Measurements from ENCODE around the gene NCOR2.

NCOR2 gene

DNA sequence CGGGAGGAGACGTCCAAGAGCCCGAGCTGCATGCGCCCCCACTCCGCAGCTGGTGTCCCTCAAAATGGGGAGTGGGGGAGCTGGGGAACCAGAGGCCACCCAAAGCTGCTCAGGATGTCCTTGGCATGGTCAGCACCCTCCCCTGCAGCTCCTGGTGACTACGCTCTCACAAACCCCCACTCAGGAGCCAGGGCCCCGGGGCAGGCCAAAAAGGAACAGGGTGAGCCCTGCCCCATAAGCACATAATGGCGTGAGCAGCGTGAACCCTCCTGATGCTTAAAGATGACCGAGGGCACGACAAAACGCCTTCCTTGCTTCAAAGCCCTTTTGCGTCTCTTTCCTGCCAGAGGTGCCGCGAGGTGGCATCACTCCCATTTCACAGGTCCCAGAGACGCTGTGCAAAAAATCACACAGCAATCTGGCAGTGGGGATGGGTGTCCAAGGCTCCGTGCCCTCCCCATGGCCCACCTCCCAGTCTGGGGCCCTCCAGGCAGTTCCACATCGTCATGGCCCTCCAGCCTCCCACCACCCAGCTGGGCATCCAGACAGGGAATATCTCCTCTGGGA lies 13.5 kb downstream of the NCOR2 start:
- Histone ChIP-seq H3K36me3 (ENCODE audit: control insufficient read depth, low read depth, low read length) (no peaks in the 10 kb centered on the region), H3K4me3 (ENCODE audit: low read length) (no peak overlapping the region), H3K9ac (ENCODE audit: low read length) (no peak overlapping the region), H3K9me3 (ENCODE audit: control insufficient read depth, low read depth, low read length) (no peaks in the 10 kb centered on the region), H3K4me1 (ENCODE audit: control insufficient read depth, low read depth, low read length) (peaks cover 29% of the 10 kb centered on the region), H3K27ac (ENCODE audit: low read length) (no peak overlapping the region), H3K27me3 (ENCODE audit: control insufficient read depth, insufficient read depth, low read length) (no peaks in the 10 kb centered on the region)

DNA sequence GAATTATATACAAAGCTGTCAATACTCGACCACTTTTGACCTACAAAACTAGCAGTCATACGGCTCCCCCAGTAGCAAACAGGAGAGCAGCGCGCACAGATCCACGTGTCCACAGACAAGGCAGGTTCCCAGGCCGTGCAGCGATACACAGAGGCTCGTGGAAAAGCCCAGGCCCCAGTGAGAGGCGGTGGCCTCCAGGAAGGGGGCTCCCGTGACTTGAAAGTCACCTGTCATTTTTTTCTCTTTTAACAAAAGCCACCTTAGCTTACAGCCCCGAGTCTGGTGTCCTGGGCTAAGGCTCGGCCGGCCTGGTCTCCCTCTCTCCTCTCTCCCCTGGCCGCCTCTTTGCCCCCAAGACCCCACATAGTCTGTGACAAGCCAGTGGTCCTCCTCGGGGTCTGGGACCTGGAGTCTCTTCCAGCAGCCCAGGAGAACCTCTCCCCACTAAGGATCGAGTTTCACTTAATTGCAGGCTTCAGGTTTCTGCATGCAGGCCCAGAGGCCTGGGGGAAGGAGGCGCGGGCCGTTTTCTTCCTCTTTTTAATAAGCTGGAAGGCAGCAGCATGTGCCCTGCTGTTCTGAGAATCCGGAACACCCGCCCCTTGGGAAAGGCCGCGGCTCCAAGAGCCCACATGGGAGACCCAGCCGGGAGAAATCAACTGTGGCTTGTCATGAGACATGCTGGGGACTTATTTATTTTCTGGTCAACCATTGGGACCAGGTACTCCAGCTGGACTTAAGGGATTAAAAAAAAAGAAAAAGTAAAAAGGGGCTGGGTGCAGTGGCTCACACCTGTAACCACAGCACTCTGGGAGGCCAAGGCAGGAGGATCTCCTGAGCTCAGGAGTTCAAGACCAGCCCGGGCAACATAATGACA lies 15.9 kb downstream of the NCOR2 start:
- no peak overlapping the region for H3K9ac ChIP-seq (ENCODE audit: low read length)
- H3K36me3 ChIP-seq (ENCODE audit: control insufficient read depth, low read depth, low read length), result peaks cover 4% of the 10 kb centered on the region
- no peaks in the 10 kb centered on the region for H3K9me3 ChIP-seq (ENCODE audit: control insufficient read depth, low read depth, low read length)
- H3K4me3 ChIP-seq (ENCODE audit: low read length), result no peak overlapping the region
- no peaks in the 10 kb centered on the region for H3K27me3 ChIP-seq (ENCODE audit: control insufficient read depth, insufficient read depth, low read length)
- H3K27ac ChIP-seq (ENCODE audit: low read length), result no peak overlapping the region
- H3K4me1 ChIP-seq (ENCODE audit: control insufficient read depth, low read depth, low read length), result peaks cover 22% of the 10 kb centered on the region

GRCh38 chr12:124550123-124551089 lies 17.0 kb downstream of the NCOR2 start:
- Histone ChIP-seq H3K4me1 (ENCODE audit: control insufficient read depth, low read depth, low read length) (peaks cover 22% of the 10 kb centered on the region), H3K4me3 (ENCODE audit: low read length) (no peak overlapping the region), H3K9ac (ENCODE audit: low read length) (no peak overlapping the region), H3K36me3 (ENCODE audit: control insufficient read depth, low read depth, low read length) (peaks cover 4% of the 10 kb centered on the region), H3K9me3 (ENCODE audit: control insufficient read depth, low read depth, low read length) (no peaks in the 10 kb centered on the region), H3K27me3 (ENCODE audit: control insufficient read depth, insufficient read depth, low read length) (no peaks in the 10 kb centered on the region), H3K27ac (ENCODE audit: low read length) (no peak overlapping the region)

- peaks cover 26% of the 10 kb centered on the region for H3K4me1 ChIP-seq (ENCODE audit: control insufficient read depth, low read depth, low read length)
These were observed 17.8 kb downstream of the NCOR2 start for GRCh38 chr12:124549629-124550028.

DNA sequence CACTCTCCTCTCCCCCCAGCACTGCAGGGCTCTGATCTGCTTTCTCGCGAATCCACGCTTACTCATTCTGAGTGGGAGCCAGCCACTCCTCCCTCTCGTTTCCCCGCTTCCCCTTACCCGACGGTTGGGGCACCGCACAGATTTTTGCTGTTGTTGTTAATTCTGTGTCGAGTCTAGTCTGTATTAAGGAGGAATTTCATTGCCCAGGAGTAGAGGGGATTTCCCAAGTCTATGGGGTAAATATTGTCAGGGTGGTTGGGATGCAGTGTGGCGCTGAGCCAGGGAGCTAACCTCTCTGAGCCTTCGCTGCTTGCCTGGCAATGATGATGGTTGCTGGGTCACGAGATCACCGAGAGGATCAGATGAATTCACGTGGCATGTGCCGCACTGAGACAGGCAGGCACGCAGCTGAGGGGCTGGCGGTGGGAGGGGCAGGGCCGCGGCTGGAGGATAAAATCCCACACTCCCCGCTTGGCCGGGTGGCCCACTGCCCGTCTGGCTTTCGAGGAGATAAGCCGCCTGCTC lies 18.5 kb downstream of the NCOR2 start:
- Histone ChIP-seq H3K4me3 (ENCODE audit: low read length) (no peak overlapping the region), H3K27me3 (ENCODE audit: control insufficient read depth, insufficient read depth, low read length) (no peaks in the 10 kb centered on the region), H3K9me3 (ENCODE audit: control insufficient read depth, low read depth, low read length) (no peaks in the 10 kb centered on the region), H3K36me3 (ENCODE audit: control insufficient read depth, low read depth, low read length) (peaks cover 4% of the 10 kb centered on the region), H3K9ac (ENCODE audit: low read length) (no peak overlapping the region), H3K4me1 (ENCODE audit: control insufficient read depth, low read depth, low read length) (peaks cover 33% of the 10 kb centered on the region), H3K27ac (ENCODE audit: low read length) (no peak overlapping the region)

More at GRCh38 chr12:124549629-124550028, 17.8 kb downstream of the NCOR2 start:
- peaks cover 4% of the 10 kb centered on the region for H3K36me3 ChIP-seq (ENCODE audit: control insufficient read depth, low read depth, low read length)
- H3K27me3 ChIP-seq (ENCODE audit: control insufficient read depth, insufficient read depth, low read length), result no peaks in the 10 kb centered on the region
- H3K9ac ChIP-seq (ENCODE audit: low read length), result no peak overlapping the region
- no peak overlapping the region for H3K27ac ChIP-seq (ENCODE audit: low read length)
- H3K4me3 ChIP-seq (ENCODE audit: low read length), result no peak overlapping the region
- H3K9me3 ChIP-seq (ENCODE audit: control insufficient read depth, low read depth, low read length), result no peaks in the 10 kb centered on the region

DNA sequence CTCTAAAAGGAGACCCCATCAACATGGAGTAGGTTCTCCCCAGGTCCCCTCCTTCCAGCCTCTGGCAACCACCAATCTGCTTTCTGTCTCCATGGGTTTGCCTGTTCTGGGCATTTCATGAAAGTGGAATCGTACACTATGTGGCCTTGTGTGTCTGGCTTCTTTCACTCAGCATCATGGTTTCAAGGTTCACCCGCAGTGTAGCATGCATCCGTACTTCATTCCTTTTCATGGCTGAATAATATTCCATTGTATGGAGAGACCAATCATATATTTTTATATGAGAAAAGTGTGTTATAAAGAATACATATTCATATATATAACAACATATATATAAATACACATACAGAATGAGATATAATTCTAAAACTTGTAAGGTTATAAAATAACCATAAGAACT lies 19.8 kb downstream of the NCOR2 start:
- peaks cover 4% of the 10 kb centered on the region for H3K36me3 ChIP-seq (ENCODE audit: control insufficient read depth, low read depth, low read length)
- no peak overlapping the region for H3K4me3 ChIP-seq (ENCODE audit: low read length)
- no peak overlapping the region for H3K9ac ChIP-seq (ENCODE audit: low read length)
- peaks cover 43% of the 10 kb centered on the region for H3K4me1 ChIP-seq (ENCODE audit: control insufficient read depth, low read depth, low read length)
- H3K27me3 ChIP-seq (ENCODE audit: control insufficient read depth, insufficient read depth, low read length), result no peaks in the 10 kb centered on the region
- no peaks in the 10 kb centered on the region for H3K9me3 ChIP-seq (ENCODE audit: control insufficient read depth, low read depth, low read length)
- no peak overlapping the region for H3K27ac ChIP-seq (ENCODE audit: low read length)

DNA sequence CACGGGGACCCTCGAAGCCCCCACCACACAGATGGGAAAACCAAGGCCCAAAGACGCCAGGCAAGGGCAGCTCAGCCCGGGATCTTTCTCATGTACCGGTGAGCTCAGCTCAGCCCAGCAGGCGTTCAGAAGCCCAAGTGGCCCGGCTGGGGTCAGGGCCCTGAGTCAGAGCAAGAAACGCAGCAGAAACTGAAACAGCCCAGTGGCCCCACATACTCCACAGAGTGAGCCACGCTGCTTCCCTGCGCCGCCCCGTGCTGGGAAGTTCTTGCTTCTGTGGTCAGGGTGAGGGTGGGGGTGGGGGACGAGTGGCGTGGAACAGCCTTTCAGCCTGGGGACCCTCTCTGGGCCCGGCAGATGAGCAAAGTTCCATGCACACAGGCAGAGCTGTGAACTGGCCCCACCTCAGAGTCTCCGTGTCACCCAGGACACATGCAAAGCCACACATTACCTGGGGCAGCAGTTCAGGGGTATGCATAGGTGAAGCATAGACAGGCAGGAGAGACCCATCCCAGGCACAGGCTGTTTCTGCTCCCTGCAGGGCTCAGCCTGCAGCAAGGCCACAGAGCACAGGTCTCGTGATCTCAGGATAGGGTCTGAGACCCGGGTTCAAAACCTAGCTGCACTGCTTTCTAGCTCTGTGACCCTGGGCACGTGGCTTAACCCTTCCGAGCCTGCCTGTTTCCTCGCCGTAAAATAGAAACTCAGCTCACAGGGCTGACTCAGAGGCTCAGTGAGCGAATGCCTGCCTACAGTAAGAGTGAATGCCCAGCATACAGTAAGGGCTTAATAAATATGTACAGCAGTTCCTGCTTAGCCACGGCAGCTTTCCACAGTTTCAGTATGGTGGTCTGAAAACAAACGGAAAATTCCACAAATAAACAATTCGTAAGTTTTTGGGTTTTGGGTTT lies 21.6 kb downstream of the NCOR2 start:
- no peak overlapping the region for H3K4me3 ChIP-seq (ENCODE audit: low read length)
- no peaks in the 10 kb centered on the region for H3K9me3 ChIP-seq (ENCODE audit: control insufficient read depth, low read depth, low read length)
- H3K27ac ChIP-seq (ENCODE audit: low read length), result no peak overlapping the region
- no peaks in the 10 kb centered on the region for H3K27me3 ChIP-seq (ENCODE audit: control insufficient read depth, insufficient read depth, low read length)
- H3K36me3 ChIP-seq (ENCODE audit: control insufficient read depth, low read depth, low read length), result peaks cover 4% of the 10 kb centered on the region
- H3K4me1 ChIP-seq (ENCODE audit: control insufficient read depth, low read depth, low read length), result peaks cover 30% of the 10 kb centered on the region
- H3K9ac ChIP-seq (ENCODE audit: low read length), result no peak overlapping the region

GRCh38 chr12:124544983-124545382 lies 22.4 kb downstream of the NCOR2 start:
- H3K36me3 ChIP-seq (ENCODE audit: control insufficient read depth, low read depth, low read length), result peaks cover 4% of the 10 kb centered on the region
- no peaks in the 10 kb centered on the region for H3K27me3 ChIP-seq (ENCODE audit: control insufficient read depth, insufficient read depth, low read length)
- peaks cover 26% of the 10 kb centered on the region for H3K4me1 ChIP-seq (ENCODE audit: control insufficient read depth, low read depth, low read length)
- H3K27ac ChIP-seq (ENCODE audit: low read length), result no peak overlapping the region
- no peak overlapping the region for H3K4me3 ChIP-seq (ENCODE audit: low read length)
- no peak overlapping the region for H3K9ac ChIP-seq (ENCODE audit: low read length)
- H3K9me3 ChIP-seq (ENCODE audit: control insufficient read depth, low read depth, low read length), result no peaks in the 10 kb centered on the region

DNA sequence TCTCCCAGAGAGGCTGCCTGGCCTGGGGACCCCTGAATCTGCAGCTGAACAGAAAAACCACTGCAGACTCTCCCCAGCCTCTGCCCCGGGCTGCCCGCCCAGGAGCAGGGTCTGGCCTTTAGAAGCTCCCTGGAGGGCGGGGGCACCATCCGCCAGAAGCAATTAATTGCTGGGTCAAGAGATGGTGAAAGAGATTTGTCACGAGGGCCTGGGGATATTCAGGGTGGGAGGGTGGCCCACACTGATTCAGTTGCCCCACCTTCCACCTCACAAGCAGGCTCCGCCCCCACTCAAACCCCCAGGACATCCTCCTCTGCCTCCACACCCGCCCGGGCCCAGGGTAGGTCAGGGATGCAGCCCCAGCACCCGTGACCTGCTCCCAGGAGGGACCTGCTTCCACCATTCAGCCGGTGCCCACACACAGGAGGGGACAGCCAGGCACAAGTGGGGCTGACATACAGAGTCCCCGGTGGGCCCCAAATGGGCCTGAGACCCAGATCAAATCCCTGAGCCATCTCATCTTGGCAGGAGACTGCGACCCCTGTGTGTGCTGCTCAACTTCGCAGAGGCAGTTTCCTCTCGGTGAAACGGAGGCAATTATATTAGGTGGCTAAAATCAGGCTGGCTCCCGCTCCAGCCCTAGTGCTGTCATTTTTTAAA lies 23.0 kb downstream of the NCOR2 start:
- peaks cover 24% of the 10 kb centered on the region for H3K4me1 ChIP-seq (ENCODE audit: control insufficient read depth, low read depth, low read length)
- no peaks in the 10 kb centered on the region for H3K9me3 ChIP-seq (ENCODE audit: control insufficient read depth, low read depth, low read length)
- H3K36me3 ChIP-seq (ENCODE audit: control insufficient read depth, low read depth, low read length), result peaks cover 4% of the 10 kb centered on the region
- H3K27ac ChIP-seq (ENCODE audit: low read length), result no peak overlapping the region
- H3K9ac ChIP-seq (ENCODE audit: low read length), result no peak overlapping the region
- no peaks in the 10 kb centered on the region for H3K27me3 ChIP-seq (ENCODE audit: control insufficient read depth, insufficient read depth, low read length)
- H3K4me3 ChIP-seq (ENCODE audit: low read length), result no peak overlapping the region

- H3K27me3 ChIP-seq (ENCODE audit: control insufficient read depth, insufficient read depth, low read length), result no peaks in the 10 kb centered on the region
- no peak overlapping the region for H3K27ac ChIP-seq (ENCODE audit: low read length)
- H3K9me3 ChIP-seq (ENCODE audit: control insufficient read depth, low read depth, low read length), result no peaks in the 10 kb centered on the region
- H3K36me3 ChIP-seq (ENCODE audit: control insufficient read depth, low read depth, low read length), result peaks cover 4% of the 10 kb centered on the region
- peaks cover 24% of the 10 kb centered on the region for H3K4me1 ChIP-seq (ENCODE audit: control insufficient read depth, low read depth, low read length)
- H3K9ac ChIP-seq (ENCODE audit: low read length), result no peak overlapping the region
- no peak overlapping the region for H3K4me3 ChIP-seq (ENCODE audit: low read length)
These were observed 23.7 kb downstream of the NCOR2 start for GRCh38 chr12:124543590-124544310.

Measured in iPS-18a (cell line).